BJ (cell line): ENCODE data around the gene FNBP1. TPM values are rescaled to one million over a fixed set of nuclear protein-coding genes. Genes with fewer than 3 reads are reported as not detected.
A peak's percentile ranks its signal among the peaks of the same experiment; 100 is the strongest.

ENCODE experiments used
- CTCF ChIA-PET: fragments of 350-600 bp; formaldehyde crosslinking; extraction: SDS; loops from one replicate; lab custom pipeline; 2021; ENCODE audit warnings: antibody characterized with exemption, inconsistent platforms; lab: Yijun Ruan, JAX
- POLR2A ChIA-PET: fragments of 300-600 bp; sonication (Branson Sonifier 250); formaldehyde crosslinking; extraction: SDS; loops from one replicate; lab custom pipeline; 2021; ENCODE audit warnings: antibody characterized with exemption; lab: Charles Lee
- DNase-seq: peaks from one replicate; pipeline ENCODE4 v3.0.0-alpha.2; 2011; ENCODE audit warnings: low read depth
- H3K27me3 ChIP-seq: 2 replicates; pipeline ENCODE4 v1.6.0; 2011; ENCODE audit warnings: low read length; ENCODE audit not compliant: control insufficient read depth, insufficient read depth
- H3K36me3 ChIP-seq: 2 replicates; pipeline ENCODE4 v1.5.1; 2011; ENCODE audit warnings: low read length; ENCODE audit not compliant: control insufficient read depth, insufficient read depth
- H3K4me3 ChIP-seq: 2 replicates; pipeline ENCODE4 v1.5.1; 2011; ENCODE audit warnings: low read depth, mild to moderate bottlenecking, control low read depth, low read length
- polyA plus RNA-seq: library from polyadenylated mRNA; depleted of rRNA; stranded (reverse); fragments of >200 nt; gene quantifications from 2 replicates; pipeline ENCODE4 v1.2.3, GENCODE V29; 2011
- TF ChIP-seq, protein P1 (sequence below): IDR thresholded peaks from 2 replicates; pipeline ENCODE4 v1.5.1; 2011; ENCODE audit warnings: low read depth, mild to moderate bottlenecking, control low read depth, inconsistent platforms, low read length, moderate library complexity; ENCODE audit not compliant: insufficient read depth

Gene FNBP1
- polyA plus RNA-seq, 1 experiment, result 7.8 TPM

DNA sequence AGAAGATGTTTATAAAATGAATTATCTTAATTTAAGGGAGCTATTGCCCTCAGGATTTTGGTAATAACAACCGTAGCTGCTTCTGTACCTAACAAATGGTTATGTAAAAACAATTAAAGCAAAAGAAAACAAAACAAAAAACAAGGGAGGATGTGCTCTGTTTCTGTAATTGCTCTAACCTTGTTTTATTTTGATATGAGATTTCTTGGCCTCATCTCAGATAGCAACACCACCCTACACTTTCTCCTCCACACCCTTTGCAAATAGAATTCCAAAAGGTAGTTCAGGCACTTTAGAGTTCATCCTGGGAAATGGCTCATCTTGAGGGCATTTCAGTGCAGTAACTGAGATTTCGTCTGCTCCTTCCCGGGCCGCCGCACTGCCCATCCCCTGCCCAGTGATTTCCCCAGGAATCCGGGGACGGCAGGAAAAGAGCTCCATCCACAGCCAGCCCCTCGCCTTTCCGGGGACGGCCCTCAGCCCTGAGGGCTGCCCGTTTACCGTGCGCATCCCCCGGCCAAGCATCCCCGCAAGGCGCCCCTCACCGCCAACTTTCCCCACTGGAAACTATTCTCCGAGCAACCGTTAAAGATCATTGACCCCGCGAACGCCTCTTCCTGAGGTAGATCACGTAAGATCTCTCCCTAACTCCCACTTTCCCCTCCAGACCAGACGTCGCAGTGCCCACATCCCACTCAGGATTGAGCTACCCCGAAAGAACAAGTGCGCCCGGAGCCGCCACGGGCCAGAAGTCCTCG lies 1.2 kb downstream of the FNBP1 start:
- no peaks in the 10 kb centered on the region for H3K27me3 ChIP-seq
- H3K4me3 ChIP-seq, result peak overlapping the region; percentile 59
- H3K36me3 ChIP-seq, result no peaks in the 10 kb centered on the region
- CTCF ChIA-PET, result interaction anchor here (0.7 to 1.3 kb wide), 8 partner anchors 9 to 315 kb away, joined by 3 to 10 read pairs (median 3); no protein-coding TSS in a partner anchor
- POLR2A ChIA-PET, result interaction anchor here (0.6 kb wide), 1 partner anchor 115 kb away, joined by 11 read pairs; no protein-coding TSS in a partner anchor
- TF ChIP-seq, protein P1, sequence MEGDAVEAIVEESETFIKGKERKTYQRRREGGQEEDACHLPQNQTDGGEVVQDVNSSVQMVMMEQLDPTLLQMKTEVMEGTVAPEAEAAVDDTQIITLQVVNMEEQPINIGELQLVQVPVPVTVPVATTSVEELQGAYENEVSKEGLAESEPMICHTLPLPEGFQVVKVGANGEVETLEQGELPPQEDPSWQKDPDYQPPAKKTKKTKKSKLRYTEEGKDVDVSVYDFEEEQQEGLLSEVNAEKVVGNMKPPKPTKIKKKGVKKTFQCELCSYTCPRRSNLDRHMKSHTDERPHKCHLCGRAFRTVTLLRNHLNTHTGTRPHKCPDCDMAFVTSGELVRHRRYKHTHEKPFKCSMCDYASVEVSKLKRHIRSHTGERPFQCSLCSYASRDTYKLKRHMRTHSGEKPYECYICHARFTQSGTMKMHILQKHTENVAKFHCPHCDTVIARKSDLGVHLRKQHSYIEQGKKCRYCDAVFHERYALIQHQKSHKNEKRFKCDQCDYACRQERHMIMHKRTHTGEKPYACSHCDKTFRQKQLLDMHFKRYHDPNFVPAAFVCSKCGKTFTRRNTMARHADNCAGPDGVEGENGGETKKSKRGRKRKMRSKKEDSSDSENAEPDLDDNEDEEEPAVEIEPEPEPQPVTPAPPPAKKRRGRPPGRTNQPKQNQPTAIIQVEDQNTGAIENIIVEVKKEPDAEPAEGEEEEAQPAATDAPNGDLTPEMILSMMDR, result no peak
- no peak for DNase-seq

DNA sequence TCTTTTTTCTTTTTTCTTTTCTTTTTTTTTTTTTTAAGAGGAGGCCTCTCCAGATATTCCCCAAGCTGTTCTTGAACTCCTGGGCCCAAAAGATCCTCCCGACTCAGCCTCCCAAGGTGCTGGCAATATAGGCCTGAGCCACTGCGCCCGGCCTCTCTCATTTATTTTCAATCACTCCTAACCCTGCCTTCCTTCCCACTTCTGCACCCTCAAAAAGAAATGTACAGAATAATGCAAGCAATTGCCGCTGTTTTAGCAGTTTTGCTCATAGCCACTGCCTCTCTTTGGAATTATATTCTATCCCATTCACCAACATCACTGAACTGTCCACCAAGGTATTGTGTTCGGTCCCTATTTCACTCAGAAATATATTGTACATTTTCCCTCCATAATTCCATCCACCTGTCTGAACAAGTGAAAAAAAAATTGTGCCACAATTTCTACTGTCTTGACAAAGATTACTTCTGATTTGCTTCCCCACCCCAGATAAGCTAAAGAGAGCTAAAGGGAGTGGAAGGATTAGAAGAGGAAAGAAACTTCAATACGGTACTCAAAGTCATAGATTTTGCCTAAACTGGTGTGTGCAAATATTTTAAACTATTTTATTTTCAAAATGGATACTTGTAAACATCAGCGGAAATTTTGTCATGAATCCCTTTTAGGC lies 1.9 kb downstream of the FNBP1 start:
- Histone ChIP-seq H3K4me3 (peak overlapping the region; percentile 59), H3K27me3 (no peaks in the 10 kb centered on the region), H3K36me3 (no peaks in the 10 kb centered on the region)
- TF ChIP-seq, protein P1, result no peak
- ChIA-PET CTCF (interaction anchor here (0.9 to 1.3 kb wide), 6 partner anchors 10 to 156 kb away, joined by 3 to 10 read pairs (median 4); no protein-coding TSS in a partner anchor), POLR2A (no interaction called here)
- DNase-seq, result no peak

DNA sequence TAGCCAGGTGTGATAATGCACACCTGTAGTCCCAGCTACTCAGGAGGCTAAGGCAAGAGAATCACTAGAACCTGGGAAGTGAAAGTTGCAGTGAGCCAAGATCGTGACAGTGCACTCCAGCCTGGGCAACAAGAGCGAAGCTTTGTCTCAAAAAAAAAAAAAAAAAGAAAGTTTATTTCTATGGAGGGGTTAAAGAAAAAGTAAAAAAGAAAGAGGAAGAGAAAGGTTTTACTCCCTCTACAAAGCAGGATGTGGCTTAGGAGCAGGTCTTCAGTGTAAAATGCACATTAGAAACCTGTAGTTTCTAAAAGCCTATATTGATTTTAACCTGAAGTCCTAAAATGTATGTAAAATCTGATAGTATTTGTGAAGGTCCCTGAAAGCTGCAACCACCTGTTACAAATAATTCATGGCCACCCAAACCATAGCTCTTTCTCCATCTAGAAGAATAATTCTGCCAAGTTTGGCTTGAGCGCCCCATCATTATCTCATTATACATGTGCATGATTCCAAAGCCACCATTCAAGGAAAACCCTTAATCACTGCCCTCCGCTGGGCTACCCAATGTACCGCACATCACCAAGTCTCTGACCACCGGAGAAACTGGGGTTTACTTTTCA lies 3.4 kb downstream of the FNBP1 start:
- POLR2A ChIA-PET, result no interaction called here
- H3K4me3 ChIP-seq, result no peak overlapping the region
- no peaks in the 10 kb centered on the region for H3K36me3 ChIP-seq
- CTCF ChIA-PET, result interaction anchor here (1.1 to 1.3 kb wide), 2 partner anchors 106 to 154 kb away, joined by 3 to 4 read pairs; no protein-coding TSS in a partner anchor
- TF ChIP-seq, protein P1, result peak; percentile 9; the same call in 1 of the 2 replicates
- H3K27me3 ChIP-seq, result no peaks in the 10 kb centered on the region
- no peak for DNase-seq

DNA sequence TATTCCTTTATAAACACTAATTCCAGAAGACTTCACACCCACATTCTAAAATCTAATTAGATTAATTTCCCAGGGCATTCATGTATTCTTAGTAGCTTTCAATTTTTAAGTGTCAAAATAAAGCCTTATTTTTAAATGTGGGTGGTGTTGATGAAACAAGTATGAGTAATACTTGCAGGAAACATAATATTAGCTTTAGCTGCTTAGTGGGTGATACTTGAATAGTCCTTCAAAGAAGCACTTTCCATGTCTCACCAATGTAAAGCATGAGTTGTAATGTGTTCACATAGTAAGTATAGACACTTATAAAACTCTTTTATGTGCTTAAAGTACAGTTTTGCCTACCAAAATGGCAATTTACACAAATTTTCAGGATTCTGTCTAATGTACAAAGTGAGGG lies 6.9 kb downstream of the FNBP1 start:
- H3K27me3 ChIP-seq, result no peaks in the 10 kb centered on the region
- H3K36me3 ChIP-seq, result no peaks in the 10 kb centered on the region
- DNase-seq, result no peak
- POLR2A ChIA-PET, result no interaction called here
- H3K4me3 ChIP-seq, result no peak overlapping the region
- CTCF ChIA-PET, result interaction anchor here (0.6 kb wide), 1 partner anchor 14 kb away, joined by 3 read pairs; no protein-coding TSS in a partner anchor
- TF ChIP-seq, protein P1, result no peak

DNA sequence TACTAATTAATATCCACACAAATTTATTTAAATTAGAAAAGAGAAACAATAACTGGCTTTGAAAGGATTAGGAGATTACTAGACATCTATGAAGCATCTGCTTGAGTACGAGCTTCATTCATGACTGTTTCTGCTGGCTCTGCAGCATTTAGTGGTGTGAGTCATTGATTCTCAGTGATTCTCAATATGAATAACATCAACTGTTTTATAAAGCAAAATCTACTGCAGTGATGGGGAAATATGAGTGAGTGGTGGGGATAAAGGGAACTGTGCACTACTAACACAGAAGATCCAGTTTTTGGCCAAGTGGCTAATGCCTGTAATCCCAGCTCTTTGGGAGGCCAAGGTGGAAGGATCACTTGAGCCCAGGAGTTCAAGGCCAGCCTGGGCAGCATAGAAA lies 8.4 kb downstream of the FNBP1 start:
- CTCF ChIA-PET, result no interaction called here
- POLR2A ChIA-PET, result no interaction called here
- no peak overlapping the region for H3K4me3 ChIP-seq

More for the DNA sequence above, 8.4 kb downstream of the FNBP1 start:
- no peak for DNase-seq
- TF ChIP-seq, protein P1, result no peak
- H3K36me3 ChIP-seq, result no peaks in the 10 kb centered on the region
- H3K27me3 ChIP-seq, result no peaks in the 10 kb centered on the region
